PC-3 (cell line): ENCODE results near the gene TTC7B. TPM values are rescaled to one million over a fixed set of nuclear protein-coding genes. Genes with fewer than 3 reads are reported as not detected.

ENCODE experiments used
- ATAC-seq: fragments of 200-7000 bp; cut with Tn5 transposase; 2 replicates; pipeline ENCODE4 v1.9.1; 2020; ENCODE audit warnings: mild to moderate bottlenecking, moderate library complexity
- BruUV-seq: library from RNA; stranded (reverse); fragments of 400-500 nt; replicated peaks from 2 replicates; lab custom pipeline; 2021; lab: Mats Ljungman, UMichigan
- CTCF ChIA-PET: fragments of 300-600 bp; sonication (Branson Sonifier 250); formaldehyde crosslinking; loops from one replicate; lab custom pipeline; 2022; ENCODE audit warnings: antibody characterized with exemption; lab: Charles Lee
- POLR2A ChIA-PET: fragments of 300-600 bp; sonication (Branson Sonifier 250); formaldehyde crosslinking; loops from one replicate; lab custom pipeline; 2022; ENCODE audit warnings: antibody characterized with exemption; ENCODE audit not compliant: unreplicated experiment; lab: Charles Lee
- DNase-seq: peaks from one replicate; pipeline ENCODE4 v3.0.0-alpha.2; 2015
- H2AFZ ChIP-seq: fragments of 300-600 bp; sonication (generic); 2 replicates; pipeline ENCODE4 v1.6.0; 2016; ENCODE audit warnings: antibody characterized with exemption, low read length
- H3F3A ChIP-seq: fragments of 300-600 bp; sonication (generic); one replicate; pipeline ENCODE4 v1.6.0; 2017; ENCODE audit warnings: antibody characterized with exemption, low read length, control low read depth, mild to moderate bottlenecking; ENCODE audit not compliant: unreplicated experiment
- H3K27ac ChIP-seq: fragments of 300-600 bp; sonication (generic); 2 replicates; pipeline ENCODE4 v1.5.1; 2016; ENCODE audit warnings: mild to moderate bottlenecking, low read length
- H3K27me3 ChIP-seq: fragments of 300-600 bp; sonication (generic); 2 replicates; pipeline ENCODE4 v1.6.1; 2016; ENCODE audit warnings: low read length, mixed read lengths
- H3K36me3 ChIP-seq: fragments of 300-600 bp; sonication (generic); 2 replicates; pipeline ENCODE4 v1.6.1; 2016; ENCODE audit warnings: low read depth, mixed run types, low read length, mixed read lengths
- H3K4me1 ChIP-seq: fragments of 300-600 bp; sonication (generic); 2 replicates; pipeline ENCODE4 v1.5.1; 2016; ENCODE audit warnings: low read length; ENCODE audit not compliant: insufficient read depth
- H3K4me2 ChIP-seq: fragments of 300-600 bp; sonication (generic); 2 replicates; pipeline ENCODE4 v1.6.0; 2016; ENCODE audit warnings: low read length
- H3K4me3 ChIP-seq: fragments of 300-600 bp; sonication (generic); 2 replicates; pipeline ENCODE4 v1.5.1; 2016; ENCODE audit warnings: mild to moderate bottlenecking, low read length, mixed read lengths
- H3K79me2 ChIP-seq: fragments of 300-600 bp; sonication (generic); 2 replicates; pipeline ENCODE4 v1.6.1; 2017; ENCODE audit warnings: low read length, mixed read lengths
- H3K9ac ChIP-seq: fragments of 300-600 bp; sonication (generic); 2 replicates; pipeline ENCODE4 v1.6.0; 2016; ENCODE audit warnings: mild to moderate bottlenecking, low read length
- H3K9me2 ChIP-seq: fragments of 300-600 bp; sonication (generic); replicated peaks from 2 replicates; pipeline ENCODE4 v1.6.1; 2016; ENCODE audit warnings: mixed run types, low read length, mixed read lengths
- H3K9me3 ChIP-seq: fragments of 300-600 bp; sonication (generic); 2 replicates; pipeline ENCODE4 v1.6.1; 2016; ENCODE audit warnings: low read length, mixed read lengths
- H4K20me1 ChIP-seq: fragments of 300-600 bp; sonication (generic); 2 replicates; pipeline ENCODE4 v1.6.1; 2016; ENCODE audit warnings: low read length, mixed read lengths
- EZH2 ChIP-seq: fragments of 300-600 bp; sonication (generic); IDR thresholded peaks from one replicate; pipeline ENCODE4 v1.6.1; 2017; ENCODE audit warnings: antibody characterized with exemption, mild to moderate bottlenecking, low read length; ENCODE audit not compliant: unreplicated experiment
- EZH2phosphoT487 ChIP-seq: fragments of 300-600 bp; sonication (generic); IDR thresholded peaks from 2 replicates; pipeline ENCODE4 v1.6.1; 2018; ENCODE audit warnings: mild to moderate bottlenecking, antibody characterized with exemption, low read length, borderline replicate concordance
- intact Hi-C: fragments of 100-400 bp; cut with micrococcal nuclease; formaldehyde crosslinking; loops from 2 replicates; pipeline ENCODE4 v1.9.0; 2023
- total RNA-seq: library from RNA; depleted of rRNA; stranded (reverse); fragments of >200 nt; gene quantifications from 2 replicates; pipeline ENCODE4 v1.2.3, GENCODE V29; 2014
- TF ChIP-seq, protein P1 (sequence below): fragments of 300-600 bp; sonication (generic); conservative IDR thresholded peaks from 2 replicates; pipeline ENCODE4 v1.5.1; 2017; ENCODE audit warnings: antibody characterized with exemption, low read depth, mild to moderate bottlenecking, low read length

The TTC7B gene
- total RNA-seq, 1 experiment from 2014 or later, result 45.6 TPM

GRCh38 chr14:90811641-90812040, 4.6 kb downstream of the TTC7B start:
- Histone ChIP-seq H3K9me3 (no peaks in the 10 kb centered on the region), H3K9me2 (no peaks in the 10 kb centered on the region), H3K27ac (no peak overlapping the region), H3K27me3 (no peaks in the 10 kb centered on the region), H4K20me1 (no peaks in the 10 kb centered on the region), H2AFZ (no peak overlapping the region), H3K4me2 (no peak overlapping the region), H3K9ac (no peak overlapping the region), H3K4me1 (peaks cover 8% of the 10 kb centered on the region), H3K4me3 (no peak overlapping the region), H3F3A (no peaks in the 10 kb centered on the region), H3K79me2 (peaks cover 31% of the 10 kb centered on the region), H3K36me3 (no peaks in the 10 kb centered on the region)
- DNase-seq, result no peak
- BruUV-seq, result no TSS peak
- ChIA-PET POLR2A (interaction anchor here (0.7 kb wide), 1 partner anchor 54 kb away, joined by 5 read pairs; no protein-coding TSS in a partner anchor), CTCF (no interaction called here)
- TF ChIP-seq EZH2phosphoT487 (no peak), EZH2 (no peak)
- TF ChIP-seq, protein P1, sequence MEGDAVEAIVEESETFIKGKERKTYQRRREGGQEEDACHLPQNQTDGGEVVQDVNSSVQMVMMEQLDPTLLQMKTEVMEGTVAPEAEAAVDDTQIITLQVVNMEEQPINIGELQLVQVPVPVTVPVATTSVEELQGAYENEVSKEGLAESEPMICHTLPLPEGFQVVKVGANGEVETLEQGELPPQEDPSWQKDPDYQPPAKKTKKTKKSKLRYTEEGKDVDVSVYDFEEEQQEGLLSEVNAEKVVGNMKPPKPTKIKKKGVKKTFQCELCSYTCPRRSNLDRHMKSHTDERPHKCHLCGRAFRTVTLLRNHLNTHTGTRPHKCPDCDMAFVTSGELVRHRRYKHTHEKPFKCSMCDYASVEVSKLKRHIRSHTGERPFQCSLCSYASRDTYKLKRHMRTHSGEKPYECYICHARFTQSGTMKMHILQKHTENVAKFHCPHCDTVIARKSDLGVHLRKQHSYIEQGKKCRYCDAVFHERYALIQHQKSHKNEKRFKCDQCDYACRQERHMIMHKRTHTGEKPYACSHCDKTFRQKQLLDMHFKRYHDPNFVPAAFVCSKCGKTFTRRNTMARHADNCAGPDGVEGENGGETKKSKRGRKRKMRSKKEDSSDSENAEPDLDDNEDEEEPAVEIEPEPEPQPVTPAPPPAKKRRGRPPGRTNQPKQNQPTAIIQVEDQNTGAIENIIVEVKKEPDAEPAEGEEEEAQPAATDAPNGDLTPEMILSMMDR, result no peak
- intact Hi-C loops, result no loop called here
- ATAC-seq, result no peak

DNA sequence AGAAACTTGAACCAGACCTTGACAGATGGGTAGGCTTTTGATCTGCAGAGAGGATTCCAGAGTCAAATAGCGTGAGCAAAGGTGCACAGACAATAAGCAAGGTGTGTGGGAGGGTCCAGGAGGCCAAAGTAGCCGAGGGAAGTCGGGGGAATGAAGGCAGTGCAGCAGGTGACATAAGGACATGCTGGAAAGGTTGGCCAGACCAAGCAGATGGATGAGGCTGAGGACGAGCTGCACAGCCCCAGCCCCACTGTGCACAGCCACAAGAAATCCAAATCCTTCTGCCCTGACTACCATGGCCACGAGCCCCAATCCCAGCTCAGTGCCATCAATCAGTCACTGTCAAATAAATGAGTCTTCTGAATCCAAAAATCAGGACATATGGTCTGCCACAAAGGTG, 5.4 kb downstream of the TTC7B start:
- intact Hi-C loops, result no loop called here
- H4K20me1 ChIP-seq, result no peaks in the 10 kb centered on the region
- H3K4me1 ChIP-seq, result peaks cover 8% of the 10 kb centered on the region
- no peak for ATAC-seq
- DNase-seq, result no peak
- peaks cover 31% of the 10 kb centered on the region for H3K79me2 ChIP-seq
- no peaks in the 10 kb centered on the region for H3F3A ChIP-seq
- POLR2A ChIA-PET, result no interaction called here
- H3K4me3 ChIP-seq, result no peak overlapping the region
- TF ChIP-seq, protein P1, result no peak
- TF ChIP-seq EZH2phosphoT487 (no peak), EZH2 (no peak)
- H3K9ac ChIP-seq, result no peak overlapping the region
- H3K27ac ChIP-seq, result no peak overlapping the region
- no peaks in the 10 kb centered on the region for H3K27me3 ChIP-seq
- H3K9me2 ChIP-seq, result no peaks in the 10 kb centered on the region
- CTCF ChIA-PET, result no interaction called here
- H3K9me3 ChIP-seq, result no peaks in the 10 kb centered on the region
- no peaks in the 10 kb centered on the region for H3K36me3 ChIP-seq
- H3K4me2 ChIP-seq, result no peak overlapping the region
- no TSS peak for BruUV-seq
- no peak overlapping the region for H2AFZ ChIP-seq

GRCh38 chr14:90809530-90810312, 6.5 kb downstream of the TTC7B start:
- Histone ChIP-seq H3F3A (no peaks in the 10 kb centered on the region), H2AFZ (no peak overlapping the region), H3K36me3 (no peaks in the 10 kb centered on the region), H3K79me2 (peaks cover 20% of the 10 kb centered on the region), H3K9me2 (no peaks in the 10 kb centered on the region), H4K20me1 (no peaks in the 10 kb centered on the region), H3K4me3 (no peak overlapping the region), H3K27ac (no peak overlapping the region), H3K9ac (no peak overlapping the region), H3K4me1 (no peaks in the 10 kb centered on the region), H3K27me3 (no peaks in the 10 kb centered on the region), H3K4me2 (no peak overlapping the region), H3K9me3 (no peaks in the 10 kb centered on the region)
- intact Hi-C loops, result no loop called here
- DNase-seq (no peak), ATAC-seq (no peak)
- CTCF ChIA-PET, result no interaction called here
- BruUV-seq, result no TSS peak
- TF ChIP-seq EZH2, result no peak
- TF ChIP-seq EZH2phosphoT487, result no peak
- TF ChIP-seq, protein P1, result no peak
- POLR2A ChIA-PET, result no interaction called here
